GM10266 (cell line): ENCODE data around the gene OBP2B.
"Not testable (repeated sequence)": the region's sequence is repeated elsewhere in the genome, so short reads cannot be mapped to it uniquely, and the experiment has no call there.

Experiments
- DNase-seq: peaks from one replicate; pipeline ENCODE4 v3.0.0; 2012; ENCODE audit errors: extremely low spot score
- TF ChIP-seq, protein P1 (sequence below): IDR thresholded peaks from 2 replicates; pipeline ENCODE4 v1.5.1; 2012; ENCODE audit warnings: mild to moderate bottlenecking, low read depth; ENCODE audit not compliant: control insufficient read depth, insufficient read depth; ENCODE audit errors: missing control alignments

OBP2B gene

DNA sequence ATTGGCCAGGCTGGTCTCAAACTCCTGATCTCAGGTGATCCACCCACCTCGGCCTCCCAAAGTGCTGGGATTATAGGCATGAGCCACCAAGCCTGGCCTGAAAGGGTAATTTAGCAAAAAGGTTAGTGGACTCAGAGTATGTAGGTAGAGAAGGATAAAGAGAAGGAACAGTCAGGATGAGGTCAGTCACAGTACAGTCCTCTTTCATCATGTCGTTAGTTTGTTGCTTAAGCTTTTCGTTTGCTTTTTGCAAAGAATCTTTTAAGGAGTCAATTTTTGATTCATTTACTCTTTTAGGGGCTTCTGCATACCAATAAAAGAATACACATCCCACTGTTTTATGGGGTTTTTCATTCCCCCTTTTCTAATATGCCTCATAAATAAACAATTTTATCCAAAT, 27.5 kb downstream of the OBP2B start:
- TF ChIP-seq, protein P1, sequence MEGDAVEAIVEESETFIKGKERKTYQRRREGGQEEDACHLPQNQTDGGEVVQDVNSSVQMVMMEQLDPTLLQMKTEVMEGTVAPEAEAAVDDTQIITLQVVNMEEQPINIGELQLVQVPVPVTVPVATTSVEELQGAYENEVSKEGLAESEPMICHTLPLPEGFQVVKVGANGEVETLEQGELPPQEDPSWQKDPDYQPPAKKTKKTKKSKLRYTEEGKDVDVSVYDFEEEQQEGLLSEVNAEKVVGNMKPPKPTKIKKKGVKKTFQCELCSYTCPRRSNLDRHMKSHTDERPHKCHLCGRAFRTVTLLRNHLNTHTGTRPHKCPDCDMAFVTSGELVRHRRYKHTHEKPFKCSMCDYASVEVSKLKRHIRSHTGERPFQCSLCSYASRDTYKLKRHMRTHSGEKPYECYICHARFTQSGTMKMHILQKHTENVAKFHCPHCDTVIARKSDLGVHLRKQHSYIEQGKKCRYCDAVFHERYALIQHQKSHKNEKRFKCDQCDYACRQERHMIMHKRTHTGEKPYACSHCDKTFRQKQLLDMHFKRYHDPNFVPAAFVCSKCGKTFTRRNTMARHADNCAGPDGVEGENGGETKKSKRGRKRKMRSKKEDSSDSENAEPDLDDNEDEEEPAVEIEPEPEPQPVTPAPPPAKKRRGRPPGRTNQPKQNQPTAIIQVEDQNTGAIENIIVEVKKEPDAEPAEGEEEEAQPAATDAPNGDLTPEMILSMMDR = no peak
- no peak for DNase-seq

DNA sequence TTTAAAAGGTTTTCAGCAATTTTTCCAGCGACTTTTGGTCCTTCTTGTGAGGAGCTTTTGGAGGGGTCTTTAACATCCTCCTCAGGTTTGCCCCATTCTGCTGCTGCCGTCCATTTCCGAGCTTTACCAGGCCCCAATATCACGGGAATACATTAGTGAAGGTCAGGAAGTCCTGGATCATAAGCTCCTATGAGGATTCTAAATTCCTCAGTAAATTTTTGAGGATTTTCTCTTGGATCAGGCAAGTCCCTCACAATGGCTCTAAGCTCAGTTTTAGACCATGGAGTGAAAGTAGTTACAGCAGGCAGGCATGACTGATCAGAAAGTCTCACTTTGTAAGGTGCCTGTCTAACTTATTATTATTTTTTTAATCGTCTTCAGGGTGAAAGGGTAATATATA, 28.1 kb downstream of the OBP2B start:
- TF ChIP-seq, protein P1 = no peak
- DNase-seq = no peak

GRCh38 chr9:133173056-133173455, 36.0 kb downstream of the OBP2B start:
- TF ChIP-seq, protein P1 = no peak
- DNase-seq = no peak

DNA sequence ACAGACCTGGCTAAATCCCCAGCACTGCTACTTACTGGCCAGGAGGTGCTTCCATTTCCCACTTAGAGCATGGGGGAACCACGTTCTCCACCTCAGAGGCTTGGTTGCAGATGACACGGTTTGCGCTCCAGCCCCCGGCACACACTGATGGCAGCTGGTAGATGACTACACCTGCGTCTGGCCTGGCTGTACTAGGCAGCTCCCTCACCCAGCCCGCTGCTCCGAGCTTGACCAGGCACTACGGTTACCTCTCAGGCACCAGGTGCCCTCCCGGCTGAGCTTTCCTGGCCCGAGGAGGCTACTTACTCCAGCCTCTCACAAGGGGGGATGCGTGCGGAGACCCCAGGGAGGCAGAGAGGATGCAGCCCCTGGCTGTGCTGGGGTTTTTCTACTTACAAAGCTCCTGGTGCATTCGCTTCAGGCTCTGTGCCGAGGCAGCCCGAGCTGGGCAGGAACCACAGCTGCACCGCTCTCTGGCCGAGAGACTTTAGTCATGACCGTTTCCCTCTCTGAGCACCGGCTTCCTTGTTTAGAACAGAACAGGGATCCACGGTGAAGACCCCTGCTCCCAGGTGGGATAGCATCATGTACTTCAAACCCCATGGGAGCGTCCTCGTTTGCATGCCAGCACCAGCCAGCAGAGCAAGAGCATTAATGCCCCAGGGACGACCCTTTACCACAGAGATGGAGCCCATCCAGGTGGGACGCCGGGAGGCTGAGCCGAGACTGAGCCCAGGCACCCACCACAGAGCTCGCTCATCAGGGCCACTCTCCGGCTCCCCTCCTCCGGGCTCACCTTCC, 37.7 kb downstream of the OBP2B start:
- DNase-seq = no peak
- TF ChIP-seq, protein P1 = no peak

GRCh38 chr9:133170716-133171115, 38.3 kb downstream of the OBP2B start:
- TF ChIP-seq, protein P1 = no peak
- no peak for DNase-seq

DNA sequence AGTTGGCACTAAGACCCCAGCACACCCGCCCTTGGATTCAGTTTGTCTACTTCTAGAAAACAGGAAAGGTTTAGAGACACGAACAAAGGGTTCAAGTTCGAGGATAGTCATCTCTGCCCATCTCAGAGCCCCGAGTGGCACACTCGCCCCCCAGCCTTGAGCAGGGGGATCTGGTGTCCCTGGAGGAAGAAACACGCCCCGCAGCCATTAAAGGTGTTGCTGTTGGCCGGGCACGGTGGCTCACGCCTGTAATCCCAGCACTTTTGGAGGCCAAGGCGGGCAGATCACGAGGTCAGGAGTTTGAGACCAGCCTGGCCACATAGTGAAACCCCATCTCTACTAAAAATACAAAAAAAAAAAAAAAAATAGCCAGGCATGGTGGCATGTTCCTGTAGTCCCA, 39.4 kb downstream of the OBP2B start:
- DNase-seq = not testable (repeated sequence)

GRCh38 chr9:133169102-133169501, 39.9 kb downstream of the OBP2B start:
- TF ChIP-seq, protein P1 = no peak
- DNase-seq = no peak
